Measurements from ENCODE around the gene GKN1. TPM values are rescaled to one million over a fixed set of nuclear protein-coding genes. Genes with fewer than 3 reads are reported as not detected.

GKN1 gene
- not detected for polyA plus RNA-seq (2013, experiment 1 of 2)
- not detected for polyA plus RNA-seq (2013, experiment 2 of 2)

DNA sequence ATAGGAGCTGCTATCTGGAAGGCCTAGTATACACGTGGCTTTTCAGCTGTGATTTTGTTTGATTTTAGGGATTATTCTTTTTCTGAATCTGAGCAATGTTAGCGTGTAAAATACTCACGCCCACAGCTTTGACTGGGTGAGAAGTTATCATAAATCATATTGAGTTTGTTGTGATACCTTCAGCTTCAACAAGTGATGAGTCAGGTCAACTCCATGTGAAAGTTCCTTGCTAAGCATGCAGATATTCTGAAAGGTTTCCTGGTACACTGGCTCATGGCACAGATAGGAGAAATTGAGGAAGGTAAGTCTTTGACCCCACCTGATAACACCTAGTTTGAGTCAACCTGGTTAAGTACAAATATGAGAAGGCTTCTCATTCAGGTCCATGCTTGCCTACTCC, at the start of gene GKN1:
TSS of gene GKN1 (plus strand) at position 386 of the 400 bp plus-strand sequence. CDS start 42 bp downstream, outside the sequence.
- no peaks in the 10 kb centered on the region for H3K9me3 ChIP-seq (ENCODE audit: control insufficient read depth, low read length)
- H3K4me3 ChIP-seq (ENCODE audit: extremely low read depth, insufficient read depth, low read length, poor library complexity, severe bottlenecking) = no peak within 1 kb of the TSS
- no peaks in the 10 kb centered on the region for H3K36me3 ChIP-seq (ENCODE audit: control insufficient read depth, insufficient read depth, low read length)
- peaks cover 13% of the 10 kb centered on the region for H3K4me1 ChIP-seq (ENCODE audit: control insufficient read depth, insufficient read depth, low read length, poor library complexity, severe bottlenecking)
- no peak within 1 kb of the TSS for H3K27ac ChIP-seq (ENCODE audit: low read depth, low read length, severe bottlenecking)
- 0% methylated on average over 1 of the region's 3 CpGs; no CpG with 5 or more reads in 1 of the 2 experiments for WGBS, 2 experiments (ENCODE audit: insufficient coverage in 2 of 2)

DNA sequence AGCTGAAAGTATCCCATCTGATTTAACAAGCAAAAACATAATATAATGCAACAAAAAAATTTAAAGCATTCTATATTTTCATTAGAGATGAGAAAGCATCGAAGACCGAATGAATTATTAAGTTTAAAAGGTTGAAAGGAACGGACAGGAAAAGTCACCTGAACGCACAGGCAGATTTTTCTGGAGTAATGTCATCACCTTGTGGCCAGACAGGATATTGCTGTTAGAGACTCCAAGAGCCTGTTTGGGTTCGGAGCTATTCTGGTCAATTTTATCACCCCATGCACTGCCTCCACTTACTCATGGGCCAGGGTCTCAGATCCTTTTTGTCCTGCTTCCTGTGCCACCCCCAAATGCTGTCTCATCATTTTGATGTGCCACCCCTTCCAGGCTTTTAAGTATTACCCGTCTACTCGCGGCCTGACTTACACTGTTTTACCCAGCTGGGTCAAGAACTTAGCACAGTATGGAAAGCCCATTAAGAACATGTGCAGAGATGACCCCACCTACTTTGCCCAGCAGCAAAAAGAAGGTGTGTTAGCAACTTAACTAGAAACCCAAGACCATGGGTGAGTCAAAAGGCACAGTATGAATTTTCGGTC, 49.0 kb upstream of the GKN1 start:
- whole genome bisulfite sequencing, 2 experiments (ENCODE audit: insufficient coverage in 2 of 2) = 59 to 62% methylated on average over 7 to 8 of the region's 9 CpGs

DNA sequence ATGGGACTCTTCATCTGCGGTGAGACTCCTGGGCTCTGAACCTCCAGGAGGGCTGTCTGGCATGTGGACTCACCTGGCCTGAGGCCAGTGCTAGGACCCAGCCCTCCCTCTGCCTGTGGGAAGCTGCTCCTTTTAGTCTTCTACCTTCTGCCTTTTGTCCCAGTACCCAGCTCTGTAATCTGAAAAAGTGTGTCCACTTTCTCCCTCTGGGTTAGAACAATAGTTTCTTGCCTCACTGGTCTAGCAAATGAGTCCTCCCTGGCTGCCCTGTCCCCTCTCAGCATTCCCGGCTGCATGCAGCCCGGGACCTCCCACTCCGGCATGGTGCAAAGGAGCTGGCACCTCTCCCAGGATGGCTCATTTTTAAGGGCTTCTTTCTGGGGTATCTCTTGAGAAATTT, 47.6 kb upstream of the GKN1 start:
- 59 to 89% methylated on average over 3 to 4 of the region's 4 CpGs for WGBS, 2 experiments (ENCODE audit: insufficient coverage in 2 of 2)
- H3K27ac ChIP-seq (ENCODE audit: low read depth, low read length, severe bottlenecking) = no peak overlapping the region
- no peaks in the 10 kb centered on the region for H3K9me3 ChIP-seq (ENCODE audit: control insufficient read depth, low read length)
- no peaks in the 10 kb centered on the region for H3K36me3 ChIP-seq (ENCODE audit: control insufficient read depth, insufficient read depth, low read length)
- H3K4me1 ChIP-seq (ENCODE audit: control insufficient read depth, insufficient read depth, low read length, poor library complexity, severe bottlenecking) = no peaks in the 10 kb centered on the region
- H3K4me3 ChIP-seq (ENCODE audit: extremely low read depth, insufficient read depth, low read length, poor library complexity, severe bottlenecking) = no peak overlapping the region

More for the DNA sequence above, 49.0 kb upstream of the GKN1 start:
- Histone ChIP-seq H3K4me3 (ENCODE audit: extremely low read depth, insufficient read depth, low read length, poor library complexity, severe bottlenecking) (no peak overlapping the region), H3K36me3 (ENCODE audit: control insufficient read depth, insufficient read depth, low read length) (no peaks in the 10 kb centered on the region), H3K27ac (ENCODE audit: low read depth, low read length, severe bottlenecking) (no peak overlapping the region), H3K4me1 (ENCODE audit: control insufficient read depth, insufficient read depth, low read length, poor library complexity, severe bottlenecking) (no peaks in the 10 kb centered on the region), H3K9me3 (ENCODE audit: control insufficient read depth, low read length) (no peaks in the 10 kb centered on the region)

DNA sequence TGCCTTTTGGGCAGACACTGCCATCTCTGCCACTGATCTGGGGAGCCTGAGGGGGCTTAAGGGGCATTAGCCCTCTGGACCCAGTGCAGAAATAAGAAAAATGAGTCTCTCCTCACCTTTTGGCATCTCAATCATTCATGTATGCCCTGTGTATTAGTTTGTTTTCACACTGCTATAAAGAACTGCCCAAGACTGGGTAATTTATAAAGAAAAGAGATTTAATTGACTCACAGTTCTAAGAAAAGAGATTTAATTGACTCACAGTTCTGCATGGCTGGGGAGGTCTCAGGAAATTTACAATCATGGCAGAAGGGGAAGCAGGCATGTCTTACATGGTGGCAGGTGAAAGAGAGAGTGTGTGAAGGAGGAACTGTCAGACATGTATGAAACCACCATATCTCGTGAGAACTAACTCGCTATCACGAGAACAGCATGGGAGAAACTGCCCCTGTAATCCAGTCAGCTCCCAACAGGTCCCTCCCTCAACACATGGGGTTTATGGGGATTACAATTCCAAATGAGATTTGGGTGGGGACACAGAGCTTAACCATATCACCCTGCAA, 43.2 kb upstream of the GKN1 start:
- H3K4me3 ChIP-seq (ENCODE audit: extremely low read depth, insufficient read depth, low read length, poor library complexity, severe bottlenecking) = no peak overlapping the region
- no peak overlapping the region for H3K27ac ChIP-seq (ENCODE audit: low read depth, low read length, severe bottlenecking)
- WGBS, 2 experiments (ENCODE audit: insufficient coverage in 2 of 2) = 100% methylated on average over 2 of the region's 3 CpGs; no CpG with 5 or more reads in 1 of the 2 experiments
- peaks cover 6% of the 10 kb centered on the region for H3K4me1 ChIP-seq (ENCODE audit: control insufficient read depth, insufficient read depth, low read length, poor library complexity, severe bottlenecking)
- no peaks in the 10 kb centered on the region for H3K9me3 ChIP-seq (ENCODE audit: control insufficient read depth, low read length)
- H3K36me3 ChIP-seq (ENCODE audit: control insufficient read depth, insufficient read depth, low read length) = no peaks in the 10 kb centered on the region

DNA sequence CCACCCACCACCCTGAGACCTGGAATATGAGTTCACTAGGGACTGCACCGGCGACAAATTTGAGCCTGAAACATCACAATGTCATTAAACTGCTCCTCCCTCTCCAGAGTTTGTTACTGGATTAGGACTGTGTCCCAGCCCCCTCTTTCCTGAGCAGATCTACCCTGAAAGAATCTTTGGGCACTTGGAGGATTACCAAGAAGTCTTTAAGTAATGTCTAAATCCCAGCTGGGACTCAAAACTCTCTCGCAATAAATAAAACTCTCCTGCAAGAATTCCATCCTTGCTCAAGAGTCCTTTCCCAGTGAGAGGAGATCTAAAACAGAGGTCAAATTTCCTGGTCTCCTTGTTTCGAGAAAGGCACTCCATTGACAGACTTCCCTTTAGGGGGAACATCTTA, 42.6 kb upstream of the GKN1 start:
- Histone ChIP-seq H3K9me3 (ENCODE audit: control insufficient read depth, low read length) (no peaks in the 10 kb centered on the region), H3K36me3 (ENCODE audit: control insufficient read depth, insufficient read depth, low read length) (no peaks in the 10 kb centered on the region), H3K27ac (ENCODE audit: low read depth, low read length, severe bottlenecking) (no peak overlapping the region), H3K4me1 (ENCODE audit: control insufficient read depth, insufficient read depth, low read length, poor library complexity, severe bottlenecking) (peaks cover 12% of the 10 kb centered on the region), H3K4me3 (ENCODE audit: extremely low read depth, insufficient read depth, low read length, poor library complexity, severe bottlenecking) (no peak overlapping the region)
- 76 to 100% methylated on average over 2 to 4 of the region's 4 CpGs for WGBS, 2 experiments (ENCODE audit: insufficient coverage in 2 of 2)

- no peaks in the 10 kb centered on the region for H3K9me3 ChIP-seq (ENCODE audit: control insufficient read depth, low read length)
- H3K4me1 ChIP-seq (ENCODE audit: control insufficient read depth, insufficient read depth, low read length, poor library complexity, severe bottlenecking) = peaks cover 16% of the 10 kb centered on the region
- no peaks in the 10 kb centered on the region for H3K36me3 ChIP-seq (ENCODE audit: control insufficient read depth, insufficient read depth, low read length)
- H3K27ac ChIP-seq (ENCODE audit: low read depth, low read length, severe bottlenecking) = no peak overlapping the region
- WGBS, 2 experiments (ENCODE audit: insufficient coverage in 2 of 2) = 100% methylated on average over 1 of the region's 4 CpGs
- no peak overlapping the region for H3K4me3 ChIP-seq (ENCODE audit: extremely low read depth, insufficient read depth, low read length, poor library complexity, severe bottlenecking)
These were observed 42.0 kb upstream of the GKN1 start for GRCh38 chr2:68932402-68932801.

DNA sequence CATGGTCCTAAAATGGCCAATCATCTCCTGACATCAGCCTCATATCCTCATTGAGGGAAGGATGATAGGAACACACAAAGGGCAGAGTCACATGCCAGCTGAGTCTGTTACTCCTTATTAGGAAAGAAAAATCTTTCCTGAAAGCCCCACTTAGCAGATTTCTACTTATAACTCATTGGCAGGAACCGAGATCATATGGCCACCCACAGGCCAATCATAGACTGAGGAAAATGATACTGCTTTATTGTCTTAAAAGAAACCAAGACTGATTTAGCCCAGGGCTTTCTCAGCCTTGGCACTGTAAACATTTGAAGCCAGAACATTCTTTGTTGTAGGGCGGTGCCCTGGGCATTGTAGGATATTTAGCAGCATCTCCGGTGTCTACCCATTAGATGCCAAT, 40.4 kb upstream of the GKN1 start:
- no peak overlapping the region for H3K4me3 ChIP-seq (ENCODE audit: extremely low read depth, insufficient read depth, low read length, poor library complexity, severe bottlenecking)
- H3K27ac ChIP-seq (ENCODE audit: low read depth, low read length, severe bottlenecking) = no peak overlapping the region
- 89% methylated on average over 3 of the region's 3 CpGs; no CpG with 5 or more reads in 1 of the 2 experiments for WGBS, 2 experiments (ENCODE audit: insufficient coverage in 2 of 2)
- no peaks in the 10 kb centered on the region for H3K9me3 ChIP-seq (ENCODE audit: control insufficient read depth, low read length)
- no peaks in the 10 kb centered on the region for H3K36me3 ChIP-seq (ENCODE audit: control insufficient read depth, insufficient read depth, low read length)
- peaks cover 16% of the 10 kb centered on the region for H3K4me1 ChIP-seq (ENCODE audit: control insufficient read depth, insufficient read depth, low read length, poor library complexity, severe bottlenecking)

DNA sequence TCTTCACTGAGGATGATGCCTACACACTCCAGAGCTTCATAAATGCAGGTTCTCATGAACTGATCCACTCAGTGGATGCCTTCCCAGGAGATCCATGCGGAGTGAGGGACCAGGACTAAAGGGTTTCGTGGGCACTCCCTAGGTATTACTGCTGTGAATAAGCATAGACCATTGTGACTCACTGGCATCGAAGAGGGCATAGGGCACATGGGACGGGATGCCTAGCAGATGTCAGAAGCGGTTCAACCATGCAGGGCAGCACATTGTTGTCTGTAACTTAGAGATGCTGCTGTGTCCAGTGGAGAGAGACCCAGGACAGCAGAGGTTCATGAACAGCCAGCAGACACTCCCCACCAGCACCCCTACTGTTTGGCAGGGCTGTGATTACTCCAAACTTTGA, 39.0 kb upstream of the GKN1 start:
- Histone ChIP-seq H3K4me3 (ENCODE audit: extremely low read depth, insufficient read depth, low read length, poor library complexity, severe bottlenecking) (no peak overlapping the region), H3K4me1 (ENCODE audit: control insufficient read depth, insufficient read depth, low read length, poor library complexity, severe bottlenecking) (peaks cover 16% of the 10 kb centered on the region), H3K27ac (ENCODE audit: low read depth, low read length, severe bottlenecking) (no peak overlapping the region), H3K9me3 (ENCODE audit: control insufficient read depth, low read length) (peaks cover 3% of the 10 kb centered on the region), H3K36me3 (ENCODE audit: control insufficient read depth, insufficient read depth, low read length) (no peaks in the 10 kb centered on the region)
- WGBS, 2 experiments (ENCODE audit: insufficient coverage in 2 of 2) = 93 to 98% methylated on average over 4 to 5 of the region's 5 CpGs

GRCh38 chr2:68936427-68936826, 38.0 kb upstream of the GKN1 start:
- Histone ChIP-seq H3K9me3 (ENCODE audit: control insufficient read depth, low read length) (peaks cover 3% of the 10 kb centered on the region), H3K4me1 (ENCODE audit: control insufficient read depth, insufficient read depth, low read length, poor library complexity, severe bottlenecking) (peaks cover 16% of the 10 kb centered on the region), H3K36me3 (ENCODE audit: control insufficient read depth, insufficient read depth, low read length) (no peaks in the 10 kb centered on the region), H3K4me3 (ENCODE audit: extremely low read depth, insufficient read depth, low read length, poor library complexity, severe bottlenecking) (no peak overlapping the region), H3K27ac (ENCODE audit: low read depth, low read length, severe bottlenecking) (no peak overlapping the region)
- no CpG with 5 or more reads among the region's 2 CpGs for WGBS, 2 experiments (ENCODE audit: insufficient coverage in 2 of 2)

GRCh38 chr2:68936889-68937288, 37.5 kb upstream of the GKN1 start:
- no peaks in the 10 kb centered on the region for H3K36me3 ChIP-seq (ENCODE audit: control insufficient read depth, insufficient read depth, low read length)
- 100% methylated on average over 1 of the region's 1 CpG; no CpG with 5 or more reads in 1 of the 2 experiments for WGBS, 2 experiments (ENCODE audit: insufficient coverage in 2 of 2)
- peaks cover 3% of the 10 kb centered on the region for H3K9me3 ChIP-seq (ENCODE audit: control insufficient read depth, low read length)
- no peak overlapping the region for H3K4me3 ChIP-seq (ENCODE audit: extremely low read depth, insufficient read depth, low read length, poor library complexity, severe bottlenecking)
- peaks cover 16% of the 10 kb centered on the region for H3K4me1 ChIP-seq (ENCODE audit: control insufficient read depth, insufficient read depth, low read length, poor library complexity, severe bottlenecking)
- no peak overlapping the region for H3K27ac ChIP-seq (ENCODE audit: low read depth, low read length, severe bottlenecking)

All from mesodermal cell (in vitro differentiated cells).